ENCODE data around the gene GPC2. TPM values are rescaled to one million over a fixed set of nuclear protein-coding genes. Genes with fewer than 3 reads are reported as not detected.

The GPC2 gene
- total and polyA plus RNA-seq, 2 donors (not counting 3 experiments of a cell fraction or from before 2014, with no cell fraction given): 9.2 to 17.5 TPM

GRCh38 chr7:100176096-100177044 lies 811 bp downstream of the GPC2 start:
- CTCF ChIA-PET: interaction anchor here (0.9 to 1.9 kb wide), 3 partner anchors 10 to 14 kb away, joined by 5 to 17 read pairs (median 7); partner anchors contain the start of gene GAL3ST4
- peak overlapping the region; percentile 47 for H3K27ac ChIP-seq (ENCODE audit: insufficient read depth, low read depth, low read length)
- no peaks in the 10 kb centered on the region for H3K9me3 ChIP-seq (replicated peaks; ENCODE audit: control insufficient read depth, insufficient read depth, low read length)
- H3K27me3 ChIP-seq (ENCODE audit: control insufficient read depth in 2 of 2, insufficient read depth in 2 of 2, low read length in 2 of 2): peaks cover 2 to 4% of the 10 kb centered on the region in 2 experiments
- H3K9ac ChIP-seq (replicated peaks; ENCODE audit: extremely low read depth, insufficient read depth, low read length): peak overlapping the region; percentile 92
- H3K4me3 ChIP-seq (replicated peaks in 1 of 3; ENCODE audit: insufficient read depth in 1 of 3, low read depth in 1 of 3, low read length in 3 of 3): peak overlapping the region; percentile 76 to 99 (median 91)
- BruUV-seq (replicated peaks): TSS peak; percentile 53
- peaks cover 4% of the 10 kb centered on the region for H3K79me2 ChIP-seq (ENCODE audit: control insufficient read depth, insufficient read depth, low read length)
- FAIRE-seq: no peak
- H3K36me3 ChIP-seq (ENCODE audit: control insufficient read depth in 2 of 2, extremely low read depth in 1 of 2, insufficient read depth in 2 of 2, low read length in 2 of 2): peaks cover 0 to 3% of the 10 kb centered on the region in 2 experiments
- peak overlapping the region; percentile 99 for H2AFZ ChIP-seq (ENCODE audit: low read depth, low read length)
- dilution Hi-C loops (cut with MboI; ENCODE audit: extremely low pct_ligation_motif_present, low sequenced_read_pairs): no loop called here
- TF ChIP-seq JUN (IDR thresholded peaks at IDR 0.05; ENCODE audit: borderline replicate concordance, insufficient read depth, insufficient read length, low read depth) (no peak), POLR2AphosphoS5 (IDR thresholded peaks at IDR 0.05; ENCODE audit: insufficient read depth, low read depth, low read length) (no peak), CTCF (IDR thresholded peaks at IDR 0.05; ENCODE audit: extremely low read depth in 1 of 2, insufficient read depth in 1 of 2, low read depth in 1 of 2, low read length in 2 of 2) (no peak), FOS (IDR thresholded peaks at IDR 0.05; ENCODE audit: borderline replicate concordance, insufficient read depth, low read length) (no peak), GATA2 (IDR thresholded peaks at IDR 0.05; ENCODE audit: insufficient read depth, insufficient read length, low read depth, low read length) (no peak), MYC (IDR thresholded peaks at IDR 0.05; ENCODE audit: low read depth, low read length) (no peak), EZH2 (IDR thresholded peaks at IDR 0.05; ENCODE audit: borderline replicate concordance, low read depth, low read length, severe bottlenecking) (no peak), POLR2A (IDR thresholded peaks at IDR 0.05; ENCODE audit: low read depth, low read length) (no peak)
- TF ChIP-seq, protein P1, sequence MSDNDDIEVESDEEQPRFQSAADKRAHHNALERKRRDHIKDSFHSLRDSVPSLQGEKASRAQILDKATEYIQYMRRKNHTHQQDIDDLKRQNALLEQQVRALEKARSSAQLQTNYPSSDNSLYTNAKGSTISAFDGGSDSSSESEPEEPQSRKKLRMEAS (IDR thresholded peaks at IDR 0.05; ENCODE audit: insufficient read depth, insufficient read length): no peak
- POLR2A ChIA-PET: interaction anchor here (0.6 to 0.9 kb wide), 3 partner anchors 11 to 158 kb away, joined by 3 to 5 read pairs (median 3); no protein-coding TSS in a partner anchor
- H3K4me1 ChIP-seq (ENCODE audit: control insufficient read depth, extremely low read depth, insufficient read depth, low read length): peaks cover 5% of the 10 kb centered on the region
- H4K20me1 ChIP-seq (replicated peaks; ENCODE audit: control insufficient read depth, extremely low read depth, insufficient read depth, low read length): no peaks in the 10 kb centered on the region
- no peaks in the 10 kb centered on the region for H3K9me1 ChIP-seq (replicated peaks; ENCODE audit: control insufficient read depth, extremely low read depth, insufficient read depth, low read length)
- H3K4me2 ChIP-seq (ENCODE audit: insufficient read depth, low read length): peak overlapping the region; percentile 89
- DNase-seq (ENCODE audit: low read depth, low spot score): no peak
- intact Hi-C loops (cut with micrococcal nuclease): loop anchor here (1.0 to 2.0 kb wide), 2 partner anchors 18 to 76 kb away; partner anchors contain the start of genes AP4M1, MCM7 and TRAPPC14
